Raji (cell line): ENCODE data around the gene UBL5.

Experiments
- POLR2A ChIP-seq: IDR thresholded peaks from 2 replicates; pipeline ENCODE4 v1.6.1; 2011; ENCODE audit warnings: low read depth, low read length, control low read depth; ENCODE audit not compliant: insufficient read depth

UBL5 gene

DNA sequence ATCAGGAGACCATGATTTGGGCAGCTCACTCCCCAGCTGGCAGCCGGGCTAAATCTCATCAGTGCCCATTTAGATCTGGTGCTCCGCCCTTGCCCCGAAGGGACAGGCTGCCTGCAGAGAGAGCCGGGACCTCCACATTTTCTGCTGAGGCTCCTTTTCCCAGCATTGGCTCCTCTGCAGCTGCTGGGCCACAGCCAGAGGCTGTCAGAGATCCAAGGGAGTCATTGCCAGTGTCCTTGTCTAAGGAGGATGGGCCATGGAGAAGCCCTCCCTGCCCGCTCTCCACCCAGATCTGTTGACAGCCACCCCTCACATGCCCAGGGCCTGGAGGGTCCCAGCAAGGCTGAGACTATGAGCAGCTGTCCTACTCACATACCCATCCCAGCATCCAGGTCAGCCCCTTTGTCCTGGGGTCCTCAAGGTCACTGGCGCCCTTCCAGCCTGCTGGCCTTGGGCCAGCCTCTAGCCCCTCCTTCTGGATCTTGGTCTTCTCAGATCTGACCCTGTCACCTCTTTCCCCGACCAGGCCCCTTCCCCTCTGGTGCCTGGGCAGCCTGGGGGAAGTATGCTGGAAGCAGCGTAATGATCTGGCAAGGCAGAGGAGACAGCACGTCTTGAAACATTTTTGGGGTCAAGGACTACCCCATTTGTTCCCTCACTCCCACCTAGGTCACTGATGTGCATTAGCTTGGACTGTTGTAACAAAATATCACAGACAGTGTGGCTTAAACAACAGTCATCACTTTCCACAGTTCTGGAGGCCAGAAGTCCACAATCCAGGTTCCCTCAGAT lies 15.3 kb downstream of the UBL5 start:
- TF ChIP-seq POLR2A, result no peak

GRCh38 chr19:9847087-9847671 lies 19.5 kb downstream of the UBL5 start:
- no peak for TF ChIP-seq POLR2A

DNA sequence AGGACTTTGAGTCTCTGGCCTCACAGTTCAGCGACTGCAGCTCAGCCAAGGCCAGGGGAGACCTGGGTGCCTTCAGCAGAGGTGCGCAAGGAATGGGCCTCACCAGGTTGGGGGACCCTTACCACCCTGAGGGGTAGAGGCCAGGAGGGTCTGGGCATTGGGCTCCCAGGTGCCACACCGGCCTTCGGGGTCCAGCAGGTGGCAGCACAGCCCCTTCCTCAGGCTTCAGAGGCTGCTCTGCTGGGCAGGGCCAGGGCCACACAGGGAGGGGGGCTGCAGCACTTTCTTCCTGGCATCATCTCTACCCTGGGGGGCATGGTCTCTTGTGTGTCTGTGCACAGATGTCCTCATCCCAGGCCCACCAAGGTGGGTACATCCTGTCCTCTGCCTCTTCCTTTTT lies 20.3 kb downstream of the UBL5 start:
- TF ChIP-seq POLR2A, result no peak

GRCh38 chr19:9848762-9849161 lies 21.0 kb downstream of the UBL5 start:
- TF ChIP-seq POLR2A, result no peak

DNA sequence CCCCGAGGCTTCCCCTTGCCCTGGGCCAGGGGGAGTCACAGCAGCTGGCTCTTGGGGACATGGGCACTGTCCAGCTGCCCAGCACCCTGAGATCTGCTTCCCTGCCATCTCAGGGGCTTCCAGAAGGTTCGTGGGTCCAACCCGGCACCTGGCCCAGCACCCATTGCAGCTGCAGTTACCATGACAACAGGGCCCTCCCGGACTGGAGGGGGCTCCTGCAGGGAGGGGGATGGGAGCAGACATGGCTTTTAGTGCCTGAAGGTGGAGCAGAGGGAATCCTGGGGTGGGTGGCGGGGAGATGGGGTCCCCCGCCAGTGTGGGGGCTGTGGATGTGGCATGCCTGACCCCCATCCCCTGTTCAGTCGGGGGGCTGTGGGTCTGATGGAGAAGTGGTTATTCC lies 22.1 kb downstream of the UBL5 start:
- no peak for TF ChIP-seq POLR2A

DNA sequence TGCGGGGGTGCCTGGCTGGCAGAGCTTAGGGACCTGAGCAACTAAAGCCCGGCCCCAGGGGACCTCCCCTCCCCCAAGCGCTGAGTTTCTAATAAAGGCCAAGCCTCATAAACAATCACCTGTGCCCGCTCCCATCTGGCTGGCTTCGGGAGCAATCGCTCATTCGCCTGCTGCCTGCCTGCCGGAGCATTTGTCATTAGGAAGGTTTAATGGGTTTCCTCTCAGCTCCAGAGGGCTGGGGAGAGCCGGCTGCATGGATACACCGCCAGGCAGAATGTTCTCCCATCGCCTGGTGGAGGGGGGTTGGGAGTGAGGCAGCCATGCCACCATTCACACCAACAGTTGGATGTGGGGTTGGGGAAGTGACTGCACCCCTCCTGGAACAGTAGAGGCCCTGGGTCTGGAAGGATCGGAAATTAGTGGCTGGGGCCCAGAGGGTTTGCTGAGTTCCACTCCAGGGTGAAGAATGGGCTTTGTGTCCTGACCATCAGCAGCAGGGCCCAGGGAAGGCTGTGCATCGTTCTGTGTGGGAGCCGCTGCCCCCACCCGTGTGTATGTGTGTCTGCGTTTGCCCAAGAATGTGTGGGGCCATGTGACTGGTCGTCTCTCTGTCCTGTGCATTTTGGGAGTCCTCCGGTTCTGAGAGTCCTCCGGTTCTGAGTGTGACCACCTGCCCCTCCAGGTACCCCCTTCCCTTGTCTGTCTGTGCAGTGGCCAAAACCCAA lies 22.7 kb downstream of the UBL5 start:
- no peak for TF ChIP-seq POLR2A

DNA sequence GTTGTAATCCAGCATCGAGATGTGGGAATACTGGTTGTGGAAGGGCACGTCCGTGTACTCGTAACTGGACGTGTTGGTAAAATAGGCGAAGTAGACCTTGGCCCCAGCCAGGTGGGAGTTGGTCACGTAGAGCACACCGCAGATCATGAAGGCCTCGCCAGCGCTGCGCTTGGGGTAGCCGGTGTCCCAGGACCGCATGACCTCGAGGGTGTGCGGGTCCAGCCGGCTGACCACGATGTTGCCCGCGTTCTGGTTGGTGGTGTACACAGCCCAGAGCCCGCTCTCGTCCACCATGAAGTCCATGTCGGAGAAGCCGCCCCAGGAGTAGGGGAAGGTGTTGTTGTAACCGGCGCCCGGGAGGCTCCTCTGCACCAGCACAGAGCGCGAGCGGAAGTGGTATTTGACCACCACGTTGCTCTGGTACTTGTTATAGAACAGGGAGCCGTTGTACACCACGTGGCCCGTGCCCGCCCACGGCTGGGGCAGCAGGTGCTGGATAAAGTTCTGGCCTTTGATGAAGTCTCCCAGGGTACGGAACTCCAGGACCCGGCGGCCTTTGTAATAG lies 26.6 kb downstream of the UBL5 start:
- no peak for TF ChIP-seq POLR2A

DNA sequence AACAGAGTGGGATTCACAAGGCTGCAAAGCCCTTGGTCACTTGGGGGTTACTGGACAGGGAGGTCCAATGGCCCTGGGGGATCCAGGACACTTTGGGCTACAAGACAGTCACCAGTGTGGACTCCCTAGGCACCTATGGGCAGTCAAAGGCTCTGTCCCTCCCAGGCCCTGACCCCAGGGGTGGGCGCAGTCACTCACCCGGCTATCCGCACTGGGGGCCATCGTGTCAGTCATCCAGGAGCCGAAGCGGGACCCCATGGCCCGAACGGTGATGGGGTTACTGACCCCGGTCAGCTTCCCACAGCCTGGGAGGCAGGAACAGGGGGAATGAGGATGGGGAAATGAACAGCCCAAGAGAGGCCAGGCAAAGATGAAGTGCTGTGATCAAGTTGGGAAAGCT lies 28.9 kb downstream of the UBL5 start:
- TF ChIP-seq POLR2A, result no peak

- TF ChIP-seq POLR2A, result no peak
Measured at GRCh38 chr19:9857076-9857721, 29.5 kb downstream of the UBL5 start.

- TF ChIP-seq POLR2A, result no peak
Measured at GRCh38 chr19:9857920-9858746, 30.4 kb downstream of the UBL5 start.

GRCh38 chr19:9858766-9859165 lies 31.0 kb downstream of the UBL5 start:
- no peak for TF ChIP-seq POLR2A

GRCh38 chr19:9860407-9860806 lies 32.7 kb downstream of the UBL5 start:
- no peak for TF ChIP-seq POLR2A

GRCh38 chr19:9861503-9861902 lies 33.8 kb downstream of the UBL5 start:
- no peak for TF ChIP-seq POLR2A

DNA sequence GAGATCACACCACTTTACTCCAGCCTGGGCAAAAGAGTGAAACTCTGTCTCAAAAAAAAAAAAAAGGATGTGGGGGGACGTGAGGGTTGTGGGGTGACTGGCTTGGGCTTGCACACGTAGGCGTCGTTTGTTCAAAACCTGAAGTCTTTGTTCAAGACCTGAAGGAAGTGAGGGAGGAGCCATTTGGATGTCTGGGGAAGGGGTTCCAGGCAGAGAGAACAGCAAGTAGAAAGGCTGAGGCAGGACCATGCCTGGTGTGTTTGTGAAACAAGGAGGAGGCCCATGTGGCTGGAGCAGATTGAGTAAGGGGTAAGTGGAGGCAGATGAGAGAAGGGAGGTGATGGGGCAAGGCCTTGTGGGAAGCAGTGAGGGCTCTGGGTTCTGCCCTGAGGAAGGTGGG lies 35.2 kb downstream of the UBL5 start:
- no peak for TF ChIP-seq POLR2A
